HCT116 (cell line): ENCODE data around the gene TMEM131.
"Not testable (repeated sequence)": the region's sequence is repeated elsewhere in the genome, so short reads cannot be mapped to it uniquely, and the experiment has no call there.

Experiments used
- CTCF ChIP-seq, 3 experiments: fragments of 200-600 bp in 1 of 3; sonication (generic) in 1 of 3; IDR thresholded peaks in 2 of 3; conservative IDR thresholded peaks in 1 of 3; 2 replicates each; pipeline ENCODE4 v1.5.1; 2012 to 2017; ENCODE audit warnings: low read depth in 2 of 3, low read length in 2 of 3, antibody characterized with exemption in 1 of 3, borderline replicate concordance in 1 of 3, control low read depth in 1 of 3, mild to moderate bottlenecking in 1 of 3, mixed read lengths in 1 of 3, mixed run types in 1 of 3, moderate library complexity in 1 of 3; ENCODE audit not compliant: insufficient read depth in 1 of 3
- ELF1 ChIP-seq: IDR thresholded peaks from 2 replicates; pipeline ENCODE4 v1.6.1; 2012; ENCODE audit warnings: low read depth, borderline replicate concordance
- EZH2phosphoT487 ChIP-seq: fragments of 200-600 bp; IDR thresholded peaks from 2 replicates; pipeline ENCODE4 v1.6.1; 2018; ENCODE audit warnings: antibody characterized with exemption, borderline replicate concordance
- POLR2A ChIP-seq: IDR thresholded peaks from 2 replicates; pipeline ENCODE4 v1.7.0; 2011; ENCODE audit warnings: borderline replicate concordance; ENCODE audit not compliant: insufficient read depth, insufficient read length; ENCODE audit errors: extremely low read depth
- POLR2AphosphoS5 ChIP-seq: IDR thresholded peaks from 2 replicates; pipeline ENCODE4 v1.6.1; 2011; ENCODE audit warnings: mild to moderate bottlenecking, low read depth, low read length, moderate library complexity
- REST ChIP-seq: IDR thresholded peaks from 2 replicates; pipeline ENCODE4 v1.6.1; 2012; ENCODE audit warnings: low read depth
- SP1 ChIP-seq: IDR thresholded peaks from 2 replicates; pipeline ENCODE4 v1.6.1; 2012; ENCODE audit warnings: low read depth
- YY1 ChIP-seq: IDR thresholded peaks from 2 replicates; pipeline ENCODE4 v1.6.1; 2011; ENCODE audit warnings: low read length, low read depth, moderate library complexity, mild to moderate bottlenecking; ENCODE audit not compliant: insufficient replicate concordance; ENCODE audit errors: extremely low read depth
- TF ChIP-seq, protein P1 (sequence below): IDR thresholded peaks from 2 replicates; pipeline ENCODE4 v1.6.1; 2012

GRCh38 chr2:97829255-97829654 is 166.5 kb downstream of the TMEM131 start:
- not testable (repeated sequence) for TF ChIP-seq POLR2AphosphoS5; ELF1; CTCF (IDR thresholded peaks at IDR 0.05 in 2 of 3, conservative IDR thresholded peaks at IDR 0.05 in 1 of 3; ENCODE audit: borderline replicate concordance in 1 of 3, insufficient read depth in 1 of 3, low read depth in 2 of 3, low read length in 2 of 3); YY1; POLR2A; EZH2phosphoT487; SP1; REST
- TF ChIP-seq, protein P1, sequence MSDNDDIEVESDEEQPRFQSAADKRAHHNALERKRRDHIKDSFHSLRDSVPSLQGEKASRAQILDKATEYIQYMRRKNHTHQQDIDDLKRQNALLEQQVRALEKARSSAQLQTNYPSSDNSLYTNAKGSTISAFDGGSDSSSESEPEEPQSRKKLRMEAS: not testable (repeated sequence)
